SIG-M5 treated with dmso at 0.1 percent for 504 hours (cell line): Measurements from ENCODE around the gene SHPK.

Experiments
- DNase-seq: peaks from one replicate; lab custom pipeline; 2025; ENCODE audit not compliant: unreplicated experiment; lab: John Stamatoyannopoulos, UW

The SHPK gene, protein sequence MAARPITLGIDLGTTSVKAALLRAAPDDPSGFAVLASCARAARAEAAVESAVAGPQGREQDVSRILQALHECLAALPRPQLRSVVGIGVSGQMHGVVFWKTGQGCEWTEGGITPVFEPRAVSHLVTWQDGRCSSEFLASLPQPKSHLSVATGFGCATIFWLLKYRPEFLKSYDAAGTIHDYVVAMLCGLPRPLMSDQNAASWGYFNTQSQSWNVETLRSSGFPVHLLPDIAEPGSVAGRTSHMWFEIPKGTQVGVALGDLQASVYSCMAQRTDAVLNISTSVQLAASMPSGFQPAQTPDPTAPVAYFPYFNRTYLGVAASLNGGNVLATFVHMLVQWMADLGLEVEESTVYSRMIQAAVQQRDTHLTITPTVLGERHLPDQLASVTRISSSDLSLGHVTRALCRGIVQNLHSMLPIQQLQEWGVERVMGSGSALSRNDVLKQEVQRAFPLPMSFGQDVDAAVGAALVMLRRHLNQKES

GRCh38 chr17:3636154-3636907 is at the start of gene SHPK, which contains the start of gene CTNS:
TSS of gene SHPK (minus strand) at chr17:3636250. CDS start at chr17:3636219, 31 bp downstream.
TSS of gene CTNS (plus strand) at chr17:3636760. CDS start at chr17:3640207, 3,447 bp downstream.
- DNase-seq: peak; percentile 93

- no peak for DNase-seq
Measured at GRCh38 chr17:3685174-3685573, 49.1 kb upstream of the SHPK start.

- DNase-seq: peak; percentile 43
Measured at GRCh38 chr17:3683054-3683511, 47.0 kb upstream of the SHPK start.

DNA sequence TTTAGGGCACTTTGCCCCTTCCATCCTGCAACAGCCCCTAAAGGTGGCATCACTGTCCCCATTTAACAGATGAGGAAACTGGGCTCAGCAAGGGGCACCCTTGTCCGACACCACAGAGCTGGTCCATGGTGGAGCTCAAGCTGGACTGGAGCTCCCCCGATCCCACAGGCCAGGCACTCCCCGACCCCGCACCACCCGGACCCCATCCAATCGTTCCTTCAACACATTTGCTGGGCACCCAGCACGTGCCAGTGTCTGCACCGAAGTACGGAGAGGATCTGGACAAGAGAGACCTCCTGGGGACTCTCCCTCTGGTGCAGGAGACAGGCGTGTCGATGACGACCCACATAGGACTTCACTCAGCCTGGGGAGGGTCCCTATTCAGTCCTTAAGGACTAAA is 46.0 kb upstream of the SHPK start:
- DNase-seq: no peak

GRCh38 chr17:3681565-3681964 is 45.5 kb upstream of the SHPK start:
- no peak for DNase-seq

- no peak for DNase-seq
Measured at GRCh38 chr17:3681057-3681456, 45.0 kb upstream of the SHPK start.

GRCh38 chr17:3679531-3680126 is 43.6 kb upstream of the SHPK start:
- no peak for DNase-seq

DNA sequence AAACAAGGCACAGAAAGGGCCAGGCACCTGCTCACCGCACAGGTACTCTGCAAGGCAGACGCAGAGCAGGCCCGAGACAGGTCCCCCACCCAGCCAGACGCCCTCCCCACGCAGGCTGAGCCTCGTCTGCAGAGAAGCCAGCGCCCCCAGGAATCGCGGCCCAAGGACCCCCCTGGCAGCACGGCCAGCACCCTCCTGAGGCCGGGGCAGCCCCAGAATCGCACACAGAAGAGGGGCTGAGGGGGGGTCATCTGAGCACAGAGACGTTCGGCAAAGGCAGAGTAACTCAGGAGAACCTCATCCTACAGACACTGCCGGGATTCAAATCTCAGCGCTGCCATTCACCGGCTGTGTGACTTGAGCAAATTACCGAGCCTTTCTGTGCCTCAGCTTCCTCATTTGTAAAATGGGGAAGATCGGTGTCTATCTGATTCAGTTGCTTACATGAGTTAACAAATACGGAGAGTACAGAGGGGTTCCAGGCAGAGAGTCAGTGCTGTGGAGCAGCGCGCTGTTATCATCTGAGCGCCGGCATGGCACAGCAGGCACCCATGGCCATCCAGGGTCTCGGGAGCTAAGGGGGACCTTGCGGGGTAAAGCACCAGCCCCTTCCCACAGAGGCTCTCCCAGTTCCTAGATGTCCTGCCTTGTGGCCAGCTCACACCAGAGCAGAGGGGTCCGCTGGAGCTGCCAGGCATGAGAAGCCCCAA is 42.9 kb upstream of the SHPK start:
- peak; percentile 16 for DNase-seq

- no peak for DNase-seq
Measured at GRCh38 chr17:3678095-3678820, 42.2 kb upstream of the SHPK start.

- DNase-seq: no peak
Measured at GRCh38 chr17:3675886-3676285, 39.8 kb upstream of the SHPK start.

DNA sequence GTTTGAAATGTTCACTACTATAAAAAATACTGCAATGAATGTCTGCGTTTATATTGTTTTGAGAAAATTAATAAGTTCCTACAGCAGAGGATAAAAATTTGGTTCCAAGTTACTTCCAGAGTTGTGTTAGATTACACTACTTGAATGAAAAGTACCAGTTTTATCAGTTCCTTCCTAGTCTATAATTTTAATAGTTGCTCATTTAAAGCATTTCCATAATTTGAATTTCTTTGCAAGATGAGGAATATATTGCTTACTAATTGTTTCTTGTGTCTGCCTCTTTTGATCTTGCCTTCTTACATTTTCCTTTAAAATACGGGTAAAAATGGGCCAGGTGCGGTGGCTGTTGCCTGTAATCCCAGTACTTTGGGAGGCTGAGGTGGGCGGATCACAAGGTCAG is 36.5 kb upstream of the SHPK start:
- no peak for DNase-seq

DNA sequence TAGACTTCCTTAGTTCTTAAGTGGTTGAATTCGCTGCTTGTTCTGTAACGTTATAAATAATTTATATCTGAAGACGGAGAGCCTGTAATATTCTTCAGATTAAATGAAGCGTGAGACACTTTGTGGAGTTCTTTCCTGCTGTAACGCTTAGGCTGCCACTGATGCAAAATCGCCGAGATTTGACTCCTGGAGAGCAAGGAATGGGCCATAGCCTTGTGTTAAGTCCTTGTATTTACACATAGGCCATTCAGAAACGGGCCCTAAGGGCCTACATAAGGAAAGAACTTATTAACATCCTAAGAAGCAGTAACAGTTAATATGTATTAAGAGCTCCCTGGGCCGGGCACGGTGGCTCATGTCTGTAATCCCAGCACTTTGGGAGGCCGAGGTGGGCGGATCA is 33.5 kb upstream of the SHPK start:
- DNase-seq: no peak

- no peak for DNase-seq
Measured at GRCh38 chr17:3669085-3669347, 33.0 kb upstream of the SHPK start.

GRCh38 chr17:3668279-3669084 is 32.4 kb upstream of the SHPK start, which contains the start of the genes EMC6 and TAX1BP3:
TSS of gene EMC6 (plus strand) at chr17:3668812. CDS start at chr17:3669147, 335 bp downstream.
TSS of gene TAX1BP3 (minus strand) at chr17:3668578. CDS start at chr17:3668526, 52 bp downstream.
- peak; percentile 91 for DNase-seq

- DNase-seq: peak; percentile 38
Measured at GRCh38 chr17:3667366-3668278, 31.6 kb upstream of the SHPK start.

DNA sequence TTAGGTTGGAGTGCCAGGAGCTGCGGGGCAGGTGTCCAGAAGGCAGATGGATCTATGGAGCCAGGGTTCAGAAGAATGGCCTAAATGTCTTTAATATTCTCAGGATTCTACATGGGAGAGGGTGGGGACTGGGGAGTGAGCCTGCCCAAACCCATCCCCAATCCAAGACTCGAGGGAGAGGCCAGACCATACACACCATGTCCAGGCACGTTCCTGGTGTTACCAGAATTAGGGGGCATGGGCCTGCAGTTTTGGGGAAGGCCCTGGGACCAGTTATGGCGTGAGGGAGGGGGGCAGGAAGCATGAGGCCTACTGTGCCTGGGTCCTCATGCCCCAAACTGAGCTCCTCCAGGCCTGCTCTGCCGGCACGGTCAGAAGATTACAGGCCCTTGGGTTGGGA is 30.5 kb upstream of the SHPK start:
- no peak for DNase-seq

- DNase-seq: no peak
Measured at GRCh38 chr17:3665834-3666233, 29.8 kb upstream of the SHPK start.
